K562 (cell line): ENCODE measurements around the gene LOXL4. TPM values are rescaled to one million over a fixed set of nuclear protein-coding genes. Genes with fewer than 3 reads are reported as not detected.

Experiments used
- ATAC-seq: fragments of 200-7000 bp; cut with Tn5 transposase; 3 replicates; pipeline ENCODE4 v1.9.1; 2020; ENCODE audit warnings: moderate library complexity
- BruUV-seq: library from RNA; stranded (reverse); fragments of 400-500 nt; replicated peaks from 2 replicates; lab custom pipeline; 2021; lab: Mats Ljungman, UMichigan
- CTCF ChIA-PET: fragments of 300-600 bp; formaldehyde crosslinking; extraction: SDS; loops from one replicate; lab custom pipeline; 2021; ENCODE audit warnings: low intra/inter-chr PET ratio; lab: Yijun Ruan, JAX
- POLR2A ChIA-PET: fragments of 300-600, 350-650 bp; sonication (Branson Sonifier 250); formaldehyde crosslinking; extraction: SDS; loops from one replicate; lab custom pipeline; 2021; ENCODE audit warnings: antibody characterized with exemption, inconsistent platforms; lab: Yijun Ruan, JAX
- DNase-seq, 4 experiments: peaks; one replicate each; pipeline versions ENCODE4 v3.0.0 to v3.0.0-alpha.2; 2011 to 2018; ENCODE audit warnings: low spot score in 3 of 4, mixed read lengths in 3 of 4; ENCODE audit errors: extremely low read depth in 1 of 4
- FAIRE-seq: peaks from 2 replicates; lab custom pipeline; 2011; peaks lifted over from hg19 to GRCh38; lab: Jason Lieb, UNC
- H2AFZ ChIP-seq: 2 replicates; pipeline ENCODE4 v1.6.0; 2011; ENCODE audit warnings: low read depth, low read length, control low read depth, inconsistent platforms
- H3K27ac ChIP-seq: fragments of 200-600 bp; 3 replicates; pipeline ENCODE4 v1.8.0; 2011; ENCODE audit warnings: low read depth, mild to moderate bottlenecking, control low read depth, inconsistent platforms, low read length, moderate library complexity, mixed read lengths; ENCODE audit errors: extremely low read depth
- H3K27me3 ChIP-seq, 2 experiments: fragments of 300-600 bp in 1 of 2; 2 replicates in 1 of 2; 3 replicates in 1 of 2; pipeline versions ENCODE4 v1.6.0 to v1.8.0; 2011; ENCODE audit warnings: inconsistent platforms in 2 of 2, low read length in 2 of 2, mild to moderate bottlenecking in 1 of 2, mixed read lengths in 1 of 2, moderate library complexity in 1 of 2; ENCODE audit not compliant: control insufficient read depth in 2 of 2, insufficient read depth in 2 of 2
- H3K36me3 ChIP-seq: fragments of 300-600 bp; 3 replicates; pipeline ENCODE4 v1.8.0; 2011; ENCODE audit warnings: mild to moderate bottlenecking, low read length, inconsistent platforms; ENCODE audit not compliant: control insufficient read depth, insufficient read depth
- H3K4me1 ChIP-seq, 2 experiments: fragments of 200-600 bp in 1 of 2; replicated peaks in 1 of 2; 2 replicates in 1 of 2; 3 replicates in 1 of 2; pipeline versions ENCODE4 v1.5.1 to v1.8.0; 2011; ENCODE audit warnings: inconsistent platforms in 2 of 2, low read length in 2 of 2, mild to moderate bottlenecking in 1 of 2, mixed read lengths in 1 of 2, moderate library complexity in 1 of 2; ENCODE audit not compliant: control insufficient read depth in 2 of 2, insufficient read depth in 2 of 2
- H3K4me2 ChIP-seq: 2 replicates; pipeline ENCODE4 v1.6.1; 2011; ENCODE audit warnings: low read length, control low read depth, inconsistent platforms, mixed read lengths; ENCODE audit not compliant: insufficient read depth
- H3K4me3 ChIP-seq: fragments of 200-600 bp; sonication (generic), shearing (Covaris generic); 2 replicates; pipeline ENCODE4 v1.5.1; 2016; ENCODE audit warnings: control low read depth, inconsistent platforms
- H3K79me2 ChIP-seq: fragments of 200-600 bp; 3 replicates; pipeline ENCODE4 v1.8.0; 2011; ENCODE audit warnings: low read length, inconsistent platforms; ENCODE audit not compliant: control insufficient read depth, insufficient read depth
- H3K9ac ChIP-seq, 2 experiments: 2 replicates each; pipeline versions ENCODE4 v1.6.0 to v1.6.1; 2011; ENCODE audit warnings: low read depth in 2 of 2, low read length in 2 of 2, control low read depth in 1 of 2, inconsistent platforms in 1 of 2, mild to moderate bottlenecking in 1 of 2, mixed read lengths in 1 of 2; ENCODE audit not compliant: insufficient read depth in 1 of 2
- H3K9me1 ChIP-seq: one replicate; pipeline ENCODE4 v1.6.0; 2011; ENCODE audit warnings: inconsistent platforms, mild to moderate bottlenecking, low read length, moderate library complexity; ENCODE audit not compliant: control insufficient read depth, insufficient read depth
- H3K9me3 ChIP-seq: replicated peaks from 2 replicates; pipeline ENCODE4 v1.5.1; 2011; ENCODE audit warnings: low read depth, low read length, inconsistent platforms; ENCODE audit not compliant: control insufficient read depth, insufficient read depth
- H4K20me1 ChIP-seq: replicated peaks from 2 replicates; pipeline ENCODE4 v1.6.1; 2011; ENCODE audit warnings: low read length, inconsistent platforms, mixed read lengths; ENCODE audit not compliant: control insufficient read depth, insufficient read depth
- HINFP ChIP-seq: fragments of 450-650 bp; conservative IDR thresholded peaks from 2 replicates; pipeline ENCODE4 v1.6.1; 2016; ENCODE audit warnings: missing genetic modification characterization, low read depth, mild to moderate bottlenecking, control low read depth, missing compliant biosample characterization
- IRF1 ChIP-seq: sonication (generic); formaldehyde crosslinking; IDR thresholded peaks from 2 replicates; pipeline ENCODE4 v1.8.0; 2022; ENCODE audit warnings: missing genetic modification reagents, mild to moderate bottlenecking, borderline replicate concordance
- NCOA2 ChIP-seq, 2 experiments: fragments of 450-650 bp; IDR thresholded peaks; 2 replicates each; pipeline ENCODE4 v1.6.1; 2018; ENCODE audit warnings: mild to moderate bottlenecking in 2 of 2, moderate library complexity in 1 of 2; ENCODE audit not compliant: partially characterized antibody in 2 of 2
- PRDM10 ChIP-seq: fragments of 450-650 bp; IDR thresholded peaks from 2 replicates; pipeline ENCODE4 v1.6.1; 2018; ENCODE audit not compliant: partially characterized antibody
- SOX6 ChIP-seq: fragments of 450-650 bp; IDR thresholded peaks from 2 replicates; pipeline ENCODE4 v1.6.1; 2014; ENCODE audit warnings: mild to moderate bottlenecking
- SP2 ChIP-seq: IDR thresholded peaks from 2 replicates; pipeline ENCODE4 v1.6.1; 2011; ENCODE audit warnings: mild to moderate bottlenecking, low read depth, low read length, moderate library complexity; ENCODE audit not compliant: poor library complexity, severe bottlenecking; ENCODE audit errors: extremely low read depth
- THRB ChIP-seq: fragments of 450-650 bp; formaldehyde crosslinking; conservative IDR thresholded peaks from 2 replicates; pipeline ENCODE4 v1.4.0; 2022; ENCODE audit warnings: mild to moderate bottlenecking, missing genetic modification characterization
- WGBS: fragments of 100-300 bp; shearing (Covaris generic); methylation state at CpG from one replicate; pipeline ENCODE4 v1.1.6; 2016; ENCODE audit warnings: low coverage, mixed read lengths; ENCODE audit not compliant: insufficient coverage; ENCODE audit errors: missing lambda C conversion rate; 5-methylcytosine and 5-hydroxymethylcytosine counted together
- in situ Hi-C: fragments of 300-500 bp; cut with MboI; formaldehyde crosslinking; loops from 4 replicates; pipeline ENCODE4 v1.15.0; 2018; ENCODE audit warnings: inconsistent platforms, mixed read lengths
- intact Hi-C: fragments of 100-400 bp; cut with micrococcal nuclease; formaldehyde crosslinking; loops from 2 replicates; pipeline ENCODE4 v1.14.2; 2022
- polyA plus RNA-seq, 8 experiments: library from polyadenylated mRNA; depleted of rRNA in 4 of 8; stranded (reverse) in 5 of 8; unstranded in 3 of 8; fragments of >200 nt; fragmentation: Nextera tagmentation in 2 of 8; fragmentation: Illumina TruSeq in 1 of 8; extraction: Ambion mirVana in 2 of 8; extraction: Trizol in 1 of 8; gene quantifications; 2 replicates each; pipeline versions ENCODE4 v1.2.1 to v1.2.3, GENCODE V29; 2011 to 2014; ENCODE audit warnings: inconsistent platforms in 1 of 8, missing spikeins in 1 of 8
- total RNA-seq, 7 experiments: library from RNA; depleted of rRNA in 6 of 7; stranded (reverse); fragments of >200 nt in 6 of 7; fragmentation: Illumina TruSeq in 2 of 7; extraction: Trizol in 2 of 7; gene quantifications; 2 replicates each; pipeline versions ENCODE4 v1.2.1 to v1.2.3, GENCODE V29; 2011 to 2021; ENCODE audit warnings: low replicate concordance in 1 of 7

LOXL4 gene
- total and polyA plus RNA-seq, 9 of the 15 experiments (the other 6 are each of a cell fraction or from before 2014, with no cell fraction given): 0.03 to 0.35 (median 0.05) TPM; not detected in 3

- TF ChIP-seq THRB (CRISPR knock-in tag) (no peak), HINFP (no peak), NCOA2 (IDR thresholded peaks at IDR 0.05; ENCODE audit: partially characterized antibody in 2 of 2) (no peak), SP2 (no peak), SOX6 (no peak), PRDM10 (peak; percentile 11), IRF1 (CRISPR knock-in tag) (no peak)
- no TSS peak for BruUV-seq
- no peak overlapping the region for H3K27ac ChIP-seq
- peaks cover 0 to under 1% of the 10 kb centered on the region in 2 experiments; a peak in 3 of 5 replicates for H3K4me1 ChIP-seq
- no peaks in the 10 kb centered on the region for H3K79me2 ChIP-seq
- in situ Hi-C loops: loop anchor here (25.0 kb wide), 1 partner anchor 404 kb away; no protein-coding TSS in a partner anchor
- intact Hi-C loops: no loop called here
- no peak overlapping the region for H3K4me2 ChIP-seq
- CTCF ChIA-PET: no interaction called here
- 0% methylated on average over 5 of the region's 5 CpGs for WGBS
- H3K9me3 ChIP-seq: no peaks in the 10 kb centered on the region
- no peak overlapping the region for H3K4me3 ChIP-seq
- H2AFZ ChIP-seq: no peak overlapping the region
- no peaks in the 10 kb centered on the region for H3K36me3 ChIP-seq
- H3K27me3 ChIP-seq: peaks cover 2 to 24% of the 10 kb centered on the region in 2 experiments; a peak in 4 of 5 replicates
- no peak overlapping the region for H3K9ac ChIP-seq
- DNase-seq (no peak), FAIRE-seq (no peak), ATAC-seq (no peak)
- no peaks in the 10 kb centered on the region for H4K20me1 ChIP-seq
- POLR2A ChIA-PET: interaction anchor here (0.6 to 1.1 kb wide), 3 partner anchors 11 to 145 kb away, joined by 3 to 5 read pairs (median 3); no protein-coding TSS in a partner anchor
- H3K9me1 ChIP-seq: no peaks in the 10 kb centered on the region
These were observed 48.2 kb upstream of the LOXL4 start for GRCh38 chr10:98316170-98316569.
